Retinal pigment epithelial cell (primary cell): ENCODE results near the gene PTGES2.
A peak's percentile ranks its signal among the peaks of the same experiment; 100 is the strongest.

Experiments used
- DNase-seq: peaks from one replicate; pipeline ENCODE4 v3.0.0-alpha.2; 2010; ENCODE audit warnings: low read depth
- H3K4me3 ChIP-seq: 2 replicates; pipeline ENCODE4 v1.5.1; 2011; ENCODE audit warnings: mild to moderate bottlenecking, low read length, control low read depth, moderate library complexity
- CTCF ChIP-seq: conservative IDR thresholded peaks from 2 replicates; pipeline ENCODE4 v1.5.1; 2011; ENCODE audit warnings: low read depth, low read length, control low read depth, inconsistent platforms

Gene PTGES2

DNA sequence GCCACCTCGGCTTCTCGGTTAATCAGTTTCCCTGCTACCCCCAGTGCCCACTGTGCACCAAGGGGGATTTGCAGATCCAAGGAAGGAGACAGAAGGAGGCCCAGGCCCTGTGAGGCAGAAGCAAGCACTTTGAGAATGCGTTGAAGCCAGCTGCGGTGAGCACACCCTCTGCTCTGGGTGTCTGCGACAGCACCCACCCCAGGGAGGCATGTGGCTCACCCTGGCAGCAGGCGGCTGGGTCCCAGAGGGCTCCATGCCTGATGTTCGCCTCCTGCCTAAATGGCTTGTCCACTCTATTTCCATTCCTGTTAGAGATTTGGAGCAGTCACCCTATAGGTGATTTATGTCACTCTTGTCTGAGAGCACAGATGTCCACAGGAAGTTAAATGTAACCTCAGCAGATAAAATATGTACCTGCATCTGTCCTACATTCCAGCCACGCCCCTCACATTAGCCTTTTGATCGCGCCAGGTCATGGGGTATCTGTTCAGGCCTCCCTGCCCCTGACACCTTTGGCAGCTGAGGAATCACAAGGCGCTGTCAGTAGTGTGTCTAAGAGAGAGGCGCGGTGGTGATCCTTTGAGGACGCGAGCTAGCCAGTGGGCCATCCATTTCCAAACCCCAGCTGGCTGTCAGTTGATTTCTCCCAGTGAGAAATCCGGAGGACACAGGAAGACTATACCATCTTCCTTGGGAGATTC lies 28.1 kb downstream of the PTGES2 start:
- H3K4me3 ChIP-seq = peak overlapping the region; percentile 74
- DNase-seq = no peak
- no peak for TF ChIP-seq CTCF

GRCh38 chr9:128098297-128099230 lies 29.0 kb downstream of the PTGES2 start:
- peak; percentile 99 for DNase-seq
- TF ChIP-seq CTCF = no peak
- peak overlapping the region; percentile 74 for H3K4me3 ChIP-seq

DNA sequence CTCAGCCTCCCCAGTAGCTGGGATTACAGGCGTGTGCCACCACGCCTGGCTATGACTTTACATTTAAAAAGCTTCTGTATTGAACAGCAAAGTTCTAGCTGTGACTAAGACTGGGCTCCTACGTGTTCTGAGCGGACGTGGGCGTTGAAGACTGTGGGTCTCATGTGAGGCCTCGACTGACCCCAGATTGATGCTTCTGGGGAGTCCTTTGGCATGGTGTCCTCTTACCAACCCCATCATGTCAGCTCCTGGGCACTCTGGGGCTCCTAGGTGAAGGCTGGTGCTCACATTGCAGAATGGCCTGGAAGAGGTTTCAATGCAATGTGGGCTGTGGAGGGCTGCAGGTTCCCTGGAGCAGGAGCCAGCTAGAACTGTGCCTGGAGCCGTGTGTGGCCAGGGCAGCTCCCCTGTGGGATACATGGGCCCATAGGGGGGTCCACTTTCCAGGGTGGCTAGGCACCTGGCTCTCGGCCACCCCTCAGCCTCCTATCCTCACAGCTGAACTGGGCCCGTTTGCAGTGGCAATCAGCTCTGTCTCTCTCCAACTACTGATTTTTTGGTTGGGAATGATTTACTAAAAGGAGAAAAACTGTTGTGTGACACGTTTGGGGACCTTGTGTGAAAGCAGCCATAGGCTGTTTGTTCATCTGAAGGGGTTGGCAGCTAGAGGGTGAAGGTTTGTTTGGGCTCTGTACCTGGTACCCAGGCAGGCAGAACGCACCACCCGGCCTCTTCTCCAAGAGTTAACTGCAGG lies 29.8 kb downstream of the PTGES2 start:
- no peak for DNase-seq
- TF ChIP-seq CTCF = no peak
- H3K4me3 ChIP-seq = peak overlapping the region; percentile 13

- no peak overlapping the region for H3K4me3 ChIP-seq
- TF ChIP-seq CTCF = no peak
- no peak for DNase-seq
Measured at GRCh38 chr9:128096616-128097536, 30.7 kb downstream of the PTGES2 start.

GRCh38 chr9:128094950-128095544 lies 32.5 kb downstream of the PTGES2 start:
- H3K4me3 ChIP-seq = no peak overlapping the region
- no peak for DNase-seq
- no peak for TF ChIP-seq CTCF
